GM19193 (cell line): ENCODE measurements around the gene DGKZ.

Experiments
- POLR2A ChIP-seq: IDR thresholded peaks from 4 replicates; pipeline ENCODE4 v1.6.1; 2011; ENCODE audit not compliant: insufficient read depth, insufficient read length; ENCODE audit errors: extremely low read depth

The DGKZ gene

GRCh38 chr11:46367244-46367915 lies 20.1 kb downstream of the DGKZ start:
- no peak for TF ChIP-seq POLR2A

- TF ChIP-seq POLR2A = no peak
Measured at GRCh38 chr11:46367916-46368267, 20.6 kb downstream of the DGKZ start.

GRCh38 chr11:46369458-46370152 lies 22.3 kb downstream of the DGKZ start:
- TF ChIP-seq POLR2A = peak; percentile 13

- TF ChIP-seq POLR2A = no peak
Measured at GRCh38 chr11:46370253-46370652, 23.0 kb downstream of the DGKZ start.

- TF ChIP-seq POLR2A = no peak
Measured at GRCh38 chr11:46372086-46372485, 24.8 kb downstream of the DGKZ start.

GRCh38 chr11:46373787-46374740 lies 26.8 kb downstream of the DGKZ start:
- no peak for TF ChIP-seq POLR2A

- TF ChIP-seq POLR2A = no peak
Measured at GRCh38 chr11:46374815-46375214, 27.6 kb downstream of the DGKZ start.

- TF ChIP-seq POLR2A = no peak
Measured at GRCh38 chr11:46375392-46376101, 28.3 kb downstream of the DGKZ start.

- no peak for TF ChIP-seq POLR2A
Measured at GRCh38 chr11:46376258-46377050, 29.2 kb downstream of the DGKZ start.

GRCh38 chr11:46377290-46377689 lies 30.0 kb downstream of the DGKZ start:
- no peak for TF ChIP-seq POLR2A

GRCh38 chr11:46377831-46378230 lies 30.6 kb downstream of the DGKZ start:
- TF ChIP-seq POLR2A = no peak

- TF ChIP-seq POLR2A = no peak
Measured at GRCh38 chr11:46378296-46378695, 31.0 kb downstream of the DGKZ start.

- TF ChIP-seq POLR2A = no peak
Measured at GRCh38 chr11:46378811-46379481, 31.7 kb downstream of the DGKZ start.
